DND-41 (cell line): Measurements from ENCODE around the gene GPR75.
"Not testable (repeated sequence)": the region's sequence is repeated elsewhere in the genome, so short reads cannot be mapped to it uniquely, and the experiment has no call there.

Source experiments
- CTCF ChIP-seq: IDR thresholded peaks from 2 replicates; pipeline ENCODE4 v1.5.1; 2012; ENCODE audit warnings: borderline replicate concordance, low read length, moderate library complexity, mild to moderate bottlenecking; ENCODE audit not compliant: poor library complexity, severe bottlenecking; ENCODE audit errors: extremely low read depth
- EZH2 ChIP-seq: IDR thresholded peaks from 3 replicates; pipeline ENCODE4 v1.6.1; 2012; ENCODE audit warnings: borderline replicate concordance, low read depth, mild to moderate bottlenecking, moderate library complexity, low read length, inconsistent platforms; ENCODE audit not compliant: severe bottlenecking

GRCh38 chr2:53841651-53842050 lies 18.1 kb downstream of the GPR75 start:
- TF ChIP-seq CTCF, EZH2: not testable (repeated sequence)
